GM12878 (cell line): ENCODE data around the gene MAPKAPK2. TPM values are rescaled to one million over a fixed set of nuclear protein-coding genes. Genes with fewer than 3 reads are reported as not detected.

Experiments
- ATF7 ChIP-seq: fragments of 450-650 bp; IDR thresholded peaks from 2 replicates; pipeline ENCODE4 v1.6.1; 2016; ENCODE audit warnings: low read depth, mild to moderate bottlenecking
- BCL11A ChIP-seq: IDR thresholded peaks from 2 replicates; pipeline ENCODE4 v1.6.1; 2011; ENCODE audit warnings: low read depth, low read length
- BRCA1 ChIP-seq: IDR thresholded peaks from 2 replicates; pipeline ENCODE4 v1.6.1; 2011; ENCODE audit warnings: low read depth, low read length, improper control_type of control experiment
- EED ChIP-seq: sonication (generic); IDR thresholded peaks from 2 replicates; pipeline ENCODE4 v1.6.1; 2016; ENCODE audit warnings: antibody characterized with exemption, low read depth
- HCFC1 ChIP-seq: fragments of 150-350 bp; IDR thresholded peaks from 2 replicates; pipeline ENCODE4 v1.6.1; 2014; ENCODE audit warnings: low read length
- JUND ChIP-seq: IDR thresholded peaks from 2 replicates; pipeline ENCODE4 v1.6.1; 2012; ENCODE audit warnings: low read depth, mild to moderate bottlenecking, low read length, improper control_type of control experiment, moderate library complexity
- MTA2 ChIP-seq: fragments of 450-650 bp; IDR thresholded peaks from 2 replicates; pipeline ENCODE4 v1.6.1; 2016; ENCODE audit warnings: low read depth, mild to moderate bottlenecking, moderate library complexity
- MYC ChIP-seq: IDR thresholded peaks from 2 replicates; pipeline ENCODE4 v1.6.1; 2011; ENCODE audit warnings: mild to moderate bottlenecking, low read length, moderate library complexity, inconsistent platforms; ENCODE audit not compliant: insufficient read depth, insufficient replicate concordance, insufficient read length, severe bottlenecking
- NR2F1 ChIP-seq: fragments of 450-650 bp; conservative IDR thresholded peaks from 2 replicates; pipeline ENCODE4 v1.6.1; 2017; ENCODE audit warnings: mild to moderate bottlenecking
- RB1 ChIP-seq: fragments of 450-650 bp; formaldehyde crosslinking; IDR thresholded peaks from 2 replicates; pipeline ENCODE4 v1.6.1; 2017; ENCODE audit warnings: mild to moderate bottlenecking, borderline replicate concordance
- RELA ChIP-seq: fragments of 450-650 bp; IDR thresholded peaks from 2 replicates; pipeline ENCODE4 v1.8.0; 2014; ENCODE audit warnings: borderline replicate concordance; ENCODE audit not compliant: partially characterized antibody
- SPI1 ChIP-seq: IDR thresholded peaks from 2 replicates; pipeline ENCODE4 v1.6.1; 2011; ENCODE audit warnings: low read depth, mild to moderate bottlenecking, low read length, moderate library complexity, borderline replicate concordance; ENCODE audit not compliant: insufficient read depth
- TARDBP ChIP-seq: IDR thresholded peaks from 2 replicates; pipeline ENCODE4 v1.6.1; 2016; ENCODE audit warnings: borderline replicate concordance
- ZNF217 ChIP-seq: fragments of 450-650 bp; IDR thresholded peaks from 2 replicates; pipeline ENCODE4 v1.6.1; 2017; ENCODE audit warnings: antibody characterized with exemption, mild to moderate bottlenecking
- ZNF622 ChIP-seq: fragments of 450-650 bp; IDR thresholded peaks from 2 replicates; pipeline ENCODE4 v1.6.1; 2017; ENCODE audit warnings: mild to moderate bottlenecking, inconsistent platforms
- ZZZ3 ChIP-seq: IDR thresholded peaks from 2 replicates; pipeline ENCODE4 v1.6.1; 2011; ENCODE audit warnings: low read depth; ENCODE audit not compliant: control insufficient read depth, insufficient read length
- polyA plus RNA-seq, 11 experiments: library from polyadenylated mRNA; depleted of rRNA in 4 of 11; unstranded in 6 of 11; stranded (reverse) in 5 of 11; fragments of >200 nt; fragmentation: Nextera tagmentation in 4 of 11; fragmentation: Illumina TruSeq in 1 of 11; extraction: Ambion mirVana in 4 of 11; extraction: Trizol in 1 of 11; gene quantifications; 1 replicate in 1 of 11; 2 replicates in 10 of 11; pipeline versions ENCODE4 v1.2.1 to v1.2.3, GENCODE V29; 2011 to 2016; ENCODE audit warnings: inconsistent platforms in 2 of 11, missing spikeins in 2 of 11, low read depth in 1 of 11
- total RNA-seq, 4 experiments: library from RNA; depleted of rRNA in 3 of 4; stranded (reverse); fragments of >200 nt in 3 of 4; fragmentation: Illumina TruSeq in 1 of 4; extraction: Trizol in 1 of 4; gene quantifications; 2 replicates each; pipeline versions ENCODE4 v1.2.1 to v1.2.3, GENCODE V29; 2013 to 2021
- TF ChIP-seq, protein P1 (sequence below): IDR thresholded peaks from 2 replicates; pipeline ENCODE4 v1.6.1; 2012; ENCODE audit warnings: low read depth, low read length, improper control_type of control experiment
- TF ChIP-seq, protein P2 (sequence below): IDR thresholded peaks from 2 replicates; pipeline ENCODE4 v1.6.1; 2012; ENCODE audit warnings: low read depth, low read length, improper control_type of control experiment
- TF ChIP-seq, protein P3 (sequence below): fragments of 450-650 bp; IDR thresholded peaks from 2 replicates; pipeline ENCODE4 v1.6.1; 2016; ENCODE audit warnings: mild to moderate bottlenecking
- TF ChIP-seq, protein P4 (sequence below), 3 experiments: IDR thresholded peaks in 2 of 3; conservative IDR thresholded peaks in 1 of 3; 2 replicates each; pipeline ENCODE4 v1.5.1; 2011; ENCODE audit warnings: low read depth in 3 of 3, low read length in 3 of 3, mild to moderate bottlenecking in 3 of 3, control low read depth in 2 of 3, moderate library complexity in 2 of 3, inconsistent platforms in 1 of 3, mixed read lengths in 1 of 3; ENCODE audit not compliant: control insufficient read depth in 2 of 3, insufficient read depth in 1 of 3; ENCODE audit errors: extremely low read depth in 1 of 3
- TF ChIP-seq, protein P5 (sequence below): IDR thresholded peaks from 2 replicates; pipeline ENCODE4 v1.6.1; 2012; ENCODE audit warnings: low read depth, low read length, improper control_type of control experiment
- TF ChIP-seq, protein P6 (sequence below): fragments of 450-650 bp; formaldehyde crosslinking; IDR thresholded peaks from 2 replicates; pipeline ENCODE4 v1.4.0; 2022; ENCODE audit warnings: mild to moderate bottlenecking, moderate library complexity

The MAPKAPK2 gene
- total and polyA plus RNA-seq, 10 of the 15 experiments (the other 5 are each of a cell fraction or from before 2014, with no cell fraction given): 0.72 to 92.2 (median 49.3) TPM

DNA sequence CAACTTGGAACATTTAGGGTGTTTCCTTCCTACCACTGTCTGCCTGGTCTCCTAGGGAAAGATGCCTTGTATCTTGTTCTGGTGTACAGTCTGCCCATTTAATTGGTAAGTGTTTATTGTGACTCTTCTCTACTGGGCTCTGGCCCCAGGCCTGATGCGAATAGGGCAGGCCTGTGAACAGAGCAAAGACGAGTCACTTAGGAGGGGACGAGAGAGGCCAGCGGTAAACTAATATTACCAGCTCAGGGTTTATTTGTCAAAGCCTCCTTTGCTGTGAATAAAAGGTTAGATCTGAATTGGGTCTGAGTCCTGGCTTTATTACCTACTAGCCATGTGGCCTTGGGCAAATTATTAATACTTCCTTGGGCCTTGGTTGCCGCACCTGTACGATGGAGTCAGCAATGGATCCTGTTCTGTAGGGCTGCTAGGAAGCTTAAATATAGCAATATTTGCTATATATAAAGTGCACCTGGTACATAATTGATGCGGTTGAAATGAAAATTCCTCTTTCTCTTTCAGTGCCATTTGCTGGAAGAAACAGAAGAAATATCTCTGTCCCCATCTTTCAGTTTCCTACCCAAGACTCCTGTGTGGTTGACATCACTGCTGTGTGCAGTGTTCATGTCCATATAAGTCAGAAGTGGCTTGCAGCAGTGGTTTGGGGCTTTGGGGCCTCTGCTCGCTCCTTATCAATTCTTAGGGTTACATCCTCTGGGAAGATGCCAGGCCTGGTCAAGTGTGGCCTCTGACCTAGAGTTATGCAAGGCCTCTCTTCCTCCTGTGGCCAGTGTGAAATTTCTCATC lies 32.4 kb downstream of the MAPKAPK2 start (continued):
- TF ChIP-seq NR2F1 (peak; percentile 87), JUND (no peak), TARDBP (no peak), ZNF217 (no peak), MTA2 (peak; percentile 52; the same call in 1 of the 2 replicates), RB1 (no peak), EED (peak; percentile 94), BRCA1 (no peak), ZNF622 (no peak), MYC (no peak), BCL11A (no peak), ZZZ3 (no peak), SPI1 (no peak), HCFC1 (no peak), RELA (peak; percentile 9), ATF7 (peak; percentile 67)
- TF ChIP-seq, protein P1, sequence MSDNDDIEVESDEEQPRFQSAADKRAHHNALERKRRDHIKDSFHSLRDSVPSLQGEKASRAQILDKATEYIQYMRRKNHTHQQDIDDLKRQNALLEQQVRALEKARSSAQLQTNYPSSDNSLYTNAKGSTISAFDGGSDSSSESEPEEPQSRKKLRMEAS: no peak
- TF ChIP-seq, protein P2, sequence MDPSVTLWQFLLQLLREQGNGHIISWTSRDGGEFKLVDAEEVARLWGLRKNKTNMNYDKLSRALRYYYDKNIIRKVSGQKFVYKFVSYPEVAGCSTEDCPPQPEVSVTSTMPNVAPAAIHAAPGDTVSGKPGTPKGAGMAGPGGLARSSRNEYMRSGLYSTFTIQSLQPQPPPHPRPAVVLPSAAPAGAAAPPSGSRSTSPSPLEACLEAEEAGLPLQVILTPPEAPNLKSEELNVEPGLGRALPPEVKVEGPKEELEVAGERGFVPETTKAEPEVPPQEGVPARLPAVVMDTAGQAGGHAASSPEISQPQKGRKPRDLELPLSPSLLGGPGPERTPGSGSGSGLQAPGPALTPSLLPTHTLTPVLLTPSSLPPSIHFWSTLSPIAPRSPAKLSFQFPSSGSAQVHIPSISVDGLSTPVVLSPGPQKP: no peak
- TF ChIP-seq, protein P3, sequence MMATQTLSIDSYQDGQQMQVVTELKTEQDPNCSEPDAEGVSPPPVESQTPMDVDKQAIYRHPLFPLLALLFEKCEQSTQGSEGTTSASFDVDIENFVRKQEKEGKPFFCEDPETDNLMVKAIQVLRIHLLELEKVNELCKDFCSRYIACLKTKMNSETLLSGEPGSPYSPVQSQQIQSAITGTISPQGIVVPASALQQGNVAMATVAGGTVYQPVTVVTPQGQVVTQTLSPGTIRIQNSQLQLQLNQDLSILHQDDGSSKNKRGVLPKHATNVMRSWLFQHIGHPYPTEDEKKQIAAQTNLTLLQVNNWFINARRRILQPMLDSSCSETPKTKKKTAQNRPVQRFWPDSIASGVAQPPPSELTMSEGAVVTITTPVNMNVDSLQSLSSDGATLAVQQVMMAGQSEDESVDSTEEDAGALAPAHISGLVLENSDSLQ: no peak
- TF ChIP-seq, protein P4, sequence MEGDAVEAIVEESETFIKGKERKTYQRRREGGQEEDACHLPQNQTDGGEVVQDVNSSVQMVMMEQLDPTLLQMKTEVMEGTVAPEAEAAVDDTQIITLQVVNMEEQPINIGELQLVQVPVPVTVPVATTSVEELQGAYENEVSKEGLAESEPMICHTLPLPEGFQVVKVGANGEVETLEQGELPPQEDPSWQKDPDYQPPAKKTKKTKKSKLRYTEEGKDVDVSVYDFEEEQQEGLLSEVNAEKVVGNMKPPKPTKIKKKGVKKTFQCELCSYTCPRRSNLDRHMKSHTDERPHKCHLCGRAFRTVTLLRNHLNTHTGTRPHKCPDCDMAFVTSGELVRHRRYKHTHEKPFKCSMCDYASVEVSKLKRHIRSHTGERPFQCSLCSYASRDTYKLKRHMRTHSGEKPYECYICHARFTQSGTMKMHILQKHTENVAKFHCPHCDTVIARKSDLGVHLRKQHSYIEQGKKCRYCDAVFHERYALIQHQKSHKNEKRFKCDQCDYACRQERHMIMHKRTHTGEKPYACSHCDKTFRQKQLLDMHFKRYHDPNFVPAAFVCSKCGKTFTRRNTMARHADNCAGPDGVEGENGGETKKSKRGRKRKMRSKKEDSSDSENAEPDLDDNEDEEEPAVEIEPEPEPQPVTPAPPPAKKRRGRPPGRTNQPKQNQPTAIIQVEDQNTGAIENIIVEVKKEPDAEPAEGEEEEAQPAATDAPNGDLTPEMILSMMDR (IDR thresholded peaks at IDR 0.05 in 2 of 3, conservative IDR thresholded peaks at IDR 0.05 in 1 of 3; ENCODE audit: control insufficient read depth in 2 of 3, extremely low read depth in 1 of 3, insufficient read depth in 1 of 3, low read depth in 3 of 3, low read length in 3 of 3): no peak
- TF ChIP-seq, protein P5, sequence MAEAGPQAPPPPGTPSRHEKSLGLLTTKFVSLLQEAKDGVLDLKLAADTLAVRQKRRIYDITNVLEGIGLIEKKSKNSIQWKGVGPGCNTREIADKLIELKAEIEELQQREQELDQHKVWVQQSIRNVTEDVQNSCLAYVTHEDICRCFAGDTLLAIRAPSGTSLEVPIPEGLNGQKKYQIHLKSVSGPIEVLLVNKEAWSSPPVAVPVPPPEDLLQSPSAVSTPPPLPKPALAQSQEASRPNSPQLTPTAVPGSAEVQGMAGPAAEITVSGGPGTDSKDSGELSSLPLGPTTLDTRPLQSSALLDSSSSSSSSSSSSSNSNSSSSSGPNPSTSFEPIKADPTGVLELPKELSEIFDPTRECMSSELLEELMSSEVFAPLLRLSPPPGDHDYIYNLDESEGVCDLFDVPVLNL: no peak
- TF ChIP-seq, protein P6, sequence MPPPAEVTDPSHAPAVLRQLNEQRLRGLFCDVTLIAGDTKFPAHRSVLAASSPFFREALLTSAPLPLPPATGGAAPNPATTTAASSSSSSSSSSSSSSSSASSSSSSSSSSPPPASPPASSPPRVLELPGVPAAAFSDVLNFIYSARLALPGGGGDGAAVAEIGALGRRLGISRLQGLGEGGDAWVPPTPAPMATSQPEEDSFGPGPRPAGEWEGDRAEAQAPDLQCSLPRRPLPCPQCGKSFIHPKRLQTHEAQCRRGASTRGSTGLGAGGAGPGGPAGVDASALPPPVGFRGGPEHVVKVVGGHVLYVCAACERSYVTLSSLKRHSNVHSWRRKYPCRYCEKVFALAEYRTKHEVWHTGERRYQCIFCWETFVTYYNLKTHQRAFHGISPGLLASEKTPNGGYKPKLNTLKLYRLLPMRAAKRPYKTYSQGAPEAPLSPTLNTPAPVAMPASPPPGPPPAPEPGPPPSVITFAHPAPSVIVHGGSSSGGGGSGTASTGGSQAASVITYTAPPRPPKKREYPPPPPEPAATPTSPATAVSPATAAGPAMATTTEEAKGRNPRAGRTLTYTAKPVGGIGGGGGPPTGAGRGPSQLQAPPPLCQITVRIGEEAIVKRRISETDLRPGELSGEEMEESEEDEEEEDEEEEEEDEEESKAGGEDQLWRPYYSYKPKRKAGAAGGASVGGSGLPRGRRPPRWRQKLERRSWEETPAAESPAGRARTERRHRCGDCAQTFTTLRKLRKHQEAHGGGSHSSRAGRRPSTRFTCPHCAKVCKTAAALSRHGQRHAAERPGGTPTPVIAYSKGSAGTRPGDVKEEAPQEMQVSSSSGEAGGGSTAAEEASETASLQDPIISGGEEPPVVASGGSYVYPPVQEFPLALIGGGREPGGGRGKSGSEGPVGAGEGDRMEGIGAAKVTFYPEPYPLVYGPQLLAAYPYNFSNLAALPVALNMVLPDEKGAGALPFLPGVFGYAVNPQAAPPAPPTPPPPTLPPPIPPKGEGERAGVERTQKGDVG (CRISPR knock-in tag): no peak
